Neural cell (in vitro differentiated cells): ENCODE measurements around the gene OXCT1. TPM values are rescaled to one million over a fixed set of nuclear protein-coding genes. Genes with fewer than 3 reads are reported as not detected.
A peak's percentile ranks its signal among the peaks of the same experiment; 100 is the strongest.

ENCODE experiments used
- H2AFZ ChIP-seq: fragments of 200-600, 300-800 bp; sonication (generic), shearing (Covaris generic); 2 replicates; pipeline ENCODE4 v1.6.0; 2014; ENCODE audit warnings: low read depth, mild to moderate bottlenecking, antibody characterized with exemption, low read length, moderate library complexity
- H3F3A ChIP-seq: fragments of 200-600 bp; shearing (Covaris generic); 2 replicates; pipeline ENCODE4 v1.6.1; 2016; ENCODE audit warnings: mild to moderate bottlenecking, moderate library complexity, mixed read lengths, antibody characterized with exemption, low read length; ENCODE audit not compliant: insufficient read depth, poor library complexity, severe bottlenecking
- H3K27ac ChIP-seq: fragments of 200-600, 300-800 bp; sonication (generic), shearing (Covaris generic); 2 replicates; pipeline ENCODE4 v1.5.1; 2014; ENCODE audit warnings: mild to moderate bottlenecking, low read length, moderate library complexity
- H3K27me3 ChIP-seq: fragments of 300-800, 200-600 bp; sonication (generic), shearing (Covaris generic); 2 replicates; pipeline ENCODE4 v1.6.0; 2014; ENCODE audit warnings: mild to moderate bottlenecking, low read depth, low read length, moderate library complexity; ENCODE audit not compliant: insufficient read depth
- H3K36me3 ChIP-seq: fragments of 300-800, 200-600 bp; sonication (generic), shearing (Covaris generic); 2 replicates; pipeline ENCODE4 v1.5.1; 2014; ENCODE audit warnings: mild to moderate bottlenecking, antibody characterized with exemption, low read length, moderate library complexity; ENCODE audit not compliant: insufficient read depth
- H3K4me2 ChIP-seq: fragments of 300-800, 200-600 bp; sonication (generic), shearing (Covaris generic); 2 replicates; pipeline ENCODE4 v1.6.0; 2014; ENCODE audit warnings: mild to moderate bottlenecking, low read length
- H3K4me3 ChIP-seq: fragments of 300-800, 200-600 bp; sonication (generic), shearing (Covaris generic); 2 replicates; pipeline ENCODE4 v1.5.1; 2014; ENCODE audit warnings: mild to moderate bottlenecking, low read length, moderate library complexity
- H3K79me2 ChIP-seq: fragments of 200-600 bp; shearing (Covaris generic); replicated peaks from 2 replicates; pipeline ENCODE4 v1.6.0; 2014; ENCODE audit warnings: mild to moderate bottlenecking, low read length, moderate library complexity; ENCODE audit not compliant: insufficient read depth
- H3K9ac ChIP-seq: fragments of 300-800, 200-600 bp; sonication (generic), shearing (Covaris generic); 2 replicates; pipeline ENCODE4 v1.6.1; 2016; ENCODE audit warnings: mild to moderate bottlenecking, low read length, mixed read lengths
- H3K9me2 ChIP-seq: fragments of 200-600 bp; shearing (Covaris generic); 2 replicates; pipeline ENCODE4 v1.6.1; 2016; ENCODE audit warnings: mild to moderate bottlenecking, low read length, mixed read lengths; ENCODE audit not compliant: insufficient read depth
- H3K9me3 ChIP-seq: fragments of 200-600, 300-800 bp; sonication (generic), shearing (Covaris generic); 2 replicates; pipeline ENCODE4 v1.6.1; 2016; ENCODE audit warnings: mild to moderate bottlenecking, mixed run types, low read length, moderate library complexity, mixed read lengths
- H4K20me1 ChIP-seq: fragments of 200-600 bp; shearing (Covaris generic); 2 replicates; pipeline ENCODE4 v1.6.1; 2016; ENCODE audit warnings: mild to moderate bottlenecking, mixed run types; ENCODE audit not compliant: insufficient read depth
- CTCF ChIP-seq: fragments of 450-650 bp; IDR thresholded peaks from 2 replicates; pipeline ENCODE4 v1.5.1; 2014; ENCODE audit warnings: antibody characterized with exemption, mild to moderate bottlenecking, moderate library complexity; ENCODE audit not compliant: poor library complexity, severe bottlenecking
- EP300 ChIP-seq: fragments of 450-650 bp; conservative IDR thresholded peaks from 2 replicates; pipeline ENCODE4 v1.6.1; 2014; ENCODE audit warnings: antibody characterized with exemption, mild to moderate bottlenecking, moderate library complexity; ENCODE audit not compliant: poor library complexity, severe bottlenecking
- EZH2 ChIP-seq: fragments of 200-600, 300-800 bp; shearing (Covaris generic), sonication (generic); IDR thresholded peaks from 2 replicates; pipeline ENCODE4 v1.6.1; 2014; ENCODE audit warnings: antibody characterized with exemption, low read length, borderline replicate concordance, mild to moderate bottlenecking; ENCODE audit not compliant: insufficient read depth, poor library complexity, severe bottlenecking
- MXI1 ChIP-seq: fragments of 450-650 bp; conservative IDR thresholded peaks from 2 replicates; pipeline ENCODE4 v1.6.1; 2014; ENCODE audit warnings: antibody characterized with exemption, mild to moderate bottlenecking; ENCODE audit not compliant: poor library complexity, severe bottlenecking
- POLR2AphosphoS5 ChIP-seq: IDR thresholded peaks from 2 replicates; pipeline ENCODE4 v1.6.1; 2012
- RAD21 ChIP-seq: fragments of 450-650 bp; conservative IDR thresholded peaks from 2 replicates; pipeline ENCODE4 v1.6.1; 2014; ENCODE audit warnings: antibody characterized with exemption, mild to moderate bottlenecking, moderate library complexity
- SMC3 ChIP-seq: fragments of 450-650 bp; conservative IDR thresholded peaks from 2 replicates; pipeline ENCODE4 v1.6.1; 2014; ENCODE audit warnings: antibody characterized with exemption, mild to moderate bottlenecking, moderate library complexity; ENCODE audit not compliant: poor library complexity
- TAF1 ChIP-seq: IDR thresholded peaks from 2 replicates; pipeline ENCODE4 v1.6.1; 2012; ENCODE audit warnings: low read depth
- polyA plus RNA-seq: library from polyadenylated mRNA; depleted of rRNA; stranded (reverse); fragments of >200 nt; gene quantifications from 2 replicates; pipeline ENCODE4 v1.2.3, GENCODE V29; 2014
- TF ChIP-seq, protein P1 (sequence below): IDR thresholded peaks from 2 replicates; pipeline ENCODE4 v1.6.1; 2012; ENCODE audit warnings: borderline replicate concordance

The OXCT1 gene
- polyA plus RNA-seq, 1 donor from 2014 or later, result 90.5 TPM

DNA sequence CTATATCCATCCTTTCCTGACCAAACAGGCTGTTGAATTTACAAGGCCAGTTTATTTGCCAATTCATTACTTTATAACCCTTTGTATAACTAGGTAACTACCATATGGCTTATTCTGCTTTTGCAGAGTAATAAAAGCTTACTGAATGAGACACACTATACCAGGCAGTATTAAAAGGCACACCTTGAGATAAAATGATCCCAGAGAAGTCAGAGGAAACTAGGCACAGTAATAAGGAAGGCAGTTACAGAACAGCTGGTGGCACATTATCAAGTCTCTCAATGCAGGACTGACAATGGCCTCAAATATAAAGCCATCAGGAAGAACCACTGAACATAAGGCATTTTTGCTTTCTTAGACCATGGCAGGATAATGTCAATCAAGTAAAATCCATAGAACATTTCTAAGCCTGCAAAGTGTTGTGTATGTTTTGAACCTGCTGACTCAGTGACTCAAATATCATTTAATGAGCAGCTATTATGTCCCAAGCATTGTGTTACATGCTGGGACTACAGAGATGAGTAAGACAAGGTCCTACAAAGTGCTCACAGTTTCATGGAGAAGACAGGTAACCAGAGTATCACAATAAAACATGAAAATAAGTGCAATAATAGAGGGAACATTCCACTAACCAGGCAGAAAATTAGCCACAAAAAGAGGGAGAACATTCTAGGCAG is 52.5 kb downstream of the OXCT1 start:
- H3F3A ChIP-seq, result no peaks in the 10 kb centered on the region
- H3K9ac ChIP-seq, result no peak overlapping the region

GRCh38 chr5:41815663-41816229 is 54.5 kb downstream of the OXCT1 start:
- Histone ChIP-seq H3K9me3 (no peaks in the 10 kb centered on the region), H2AFZ (no peak overlapping the region), H3K27ac (no peak overlapping the region), H3K9me2 (no peaks in the 10 kb centered on the region), H3K9ac (no peak overlapping the region), H4K20me1 (no peaks in the 10 kb centered on the region), H3K79me2 (no peaks in the 10 kb centered on the region), H3K36me3 (no peaks in the 10 kb centered on the region), H3K27me3 (no peaks in the 10 kb centered on the region), H3K4me3 (no peak overlapping the region), H3K4me2 (no peak overlapping the region), H3F3A (no peaks in the 10 kb centered on the region)
- TF ChIP-seq TAF1 (no peak), EP300 (no peak), EZH2 (no peak), CTCF (no peak), SMC3 (no peak)
- TF ChIP-seq, protein P1, sequence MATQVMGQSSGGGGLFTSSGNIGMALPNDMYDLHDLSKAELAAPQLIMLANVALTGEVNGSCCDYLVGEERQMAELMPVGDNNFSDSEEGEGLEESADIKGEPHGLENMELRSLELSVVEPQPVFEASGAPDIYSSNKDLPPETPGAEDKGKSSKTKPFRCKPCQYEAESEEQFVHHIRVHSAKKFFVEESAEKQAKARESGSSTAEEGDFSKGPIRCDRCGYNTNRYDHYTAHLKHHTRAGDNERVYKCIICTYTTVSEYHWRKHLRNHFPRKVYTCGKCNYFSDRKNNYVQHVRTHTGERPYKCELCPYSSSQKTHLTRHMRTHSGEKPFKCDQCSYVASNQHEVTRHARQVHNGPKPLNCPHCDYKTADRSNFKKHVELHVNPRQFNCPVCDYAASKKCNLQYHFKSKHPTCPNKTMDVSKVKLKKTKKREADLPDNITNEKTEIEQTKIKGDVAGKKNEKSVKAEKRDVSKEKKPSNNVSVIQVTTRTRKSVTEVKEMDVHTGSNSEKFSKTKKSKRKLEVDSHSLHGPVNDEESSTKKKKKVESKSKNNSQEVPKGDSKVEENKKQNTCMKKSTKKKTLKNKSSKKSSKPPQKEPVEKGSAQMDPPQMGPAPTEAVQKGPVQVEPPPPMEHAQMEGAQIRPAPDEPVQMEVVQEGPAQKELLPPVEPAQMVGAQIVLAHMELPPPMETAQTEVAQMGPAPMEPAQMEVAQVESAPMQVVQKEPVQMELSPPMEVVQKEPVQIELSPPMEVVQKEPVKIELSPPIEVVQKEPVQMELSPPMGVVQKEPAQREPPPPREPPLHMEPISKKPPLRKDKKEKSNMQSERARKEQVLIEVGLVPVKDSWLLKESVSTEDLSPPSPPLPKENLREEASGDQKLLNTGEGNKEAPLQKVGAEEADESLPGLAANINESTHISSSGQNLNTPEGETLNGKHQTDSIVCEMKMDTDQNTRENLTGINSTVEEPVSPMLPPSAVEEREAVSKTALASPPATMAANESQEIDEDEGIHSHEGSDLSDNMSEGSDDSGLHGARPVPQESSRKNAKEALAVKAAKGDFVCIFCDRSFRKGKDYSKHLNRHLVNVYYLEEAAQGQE, result no peak

More for the DNA sequence above, 52.5 kb downstream of the OXCT1 start:
- H3K4me3 ChIP-seq, result no peak overlapping the region
- H3K9me3 ChIP-seq, result no peaks in the 10 kb centered on the region
- H3K79me2 ChIP-seq, result no peaks in the 10 kb centered on the region
- no peaks in the 10 kb centered on the region for H4K20me1 ChIP-seq
- no peaks in the 10 kb centered on the region for H3K27me3 ChIP-seq
- H2AFZ ChIP-seq, result no peak overlapping the region
- no peaks in the 10 kb centered on the region for H3K36me3 ChIP-seq
- TF ChIP-seq MXI1 (no peak), TAF1 (no peak), RAD21 (no peak), EZH2 (no peak), EP300 (no peak), POLR2AphosphoS5 (peak; percentile 53), CTCF (no peak)
- TF ChIP-seq, protein P1, result no peak
- no peak overlapping the region for H3K4me2 ChIP-seq
- H3K9me2 ChIP-seq, result no peaks in the 10 kb centered on the region
- H3K27ac ChIP-seq, result no peak overlapping the region
